Breast epithelium (tissue), 3 donors: ENCODE measurements around the gene NDST1.

ENCODE experiments used
- CTCF ChIP-seq, 3 donors: fragments of 450-650 bp; IDR thresholded peaks; one replicate each; pipeline ENCODE4 v1.5.1; 2016 to 2017; ENCODE audit warnings: antibody characterized with exemption in 3 of 3, mild to moderate bottlenecking in 3 of 3, moderate library complexity in 3 of 3
- POLR2A ChIP-seq: fragments of 450-650 bp; IDR thresholded peaks from one replicate; pipeline ENCODE4 v1.6.1; 2016; ENCODE audit warnings: antibody characterized with exemption, mild to moderate bottlenecking, moderate library complexity

- TF ChIP-seq CTCF (IDR thresholded peaks at IDR 0.05) (no peak), POLR2A (no peak)
Measured at GRCh38 chr5:150525781-150526180, 17.9 kb downstream of the NDST1 start.
